Esophagus squamous epithelium (tissue), 4 donors: Measurements from ENCODE around the gene EVC.

Experiments
- CTCF ChIP-seq, 6 experiments: fragments of 450-650 bp in 4 of 6; fragments of 200-600 bp in 2 of 6; sonication (generic) in 2 of 6; IDR thresholded peaks; one replicate each; pipeline ENCODE4 v1.5.1; 2016 to 2019; ENCODE audit warnings: antibody characterized with exemption in 6 of 6, mild to moderate bottlenecking in 4 of 6, moderate library complexity in 4 of 6
- POLR2A ChIP-seq, 4 donors: fragments of 450-650 bp; IDR thresholded peaks; one replicate each; pipeline ENCODE4 v1.6.1; 2017; ENCODE audit warnings: antibody characterized with exemption in 4 of 4, mild to moderate bottlenecking in 4 of 4, moderate library complexity in 3 of 4

GRCh38 chr4:5742388-5742787 lies 31.4 kb downstream of the EVC start:
- no peak for TF ChIP-seq CTCF (IDR thresholded peaks at IDR 0.05)
- TF ChIP-seq POLR2A (IDR thresholded peaks at IDR 0.05): no peak
